ENCODE measurements around the gene MAPK10.
"Not testable (repeated sequence)": the region's sequence is repeated elsewhere in the genome, so short reads cannot be mapped to it uniquely, and the experiment has no call there.

The MAPK10 gene

GRCh38 chr4:86036736-86037135, 323.1 kb downstream of the MAPK10 start:
- DNase-seq (ENCODE audit: low read depth in 2 of 2) = no peak

- DNase-seq (ENCODE audit: low read depth in 2 of 2) = no peak
These were observed 324.2 kb downstream of the MAPK10 start for GRCh38 chr4:86035688-86036087.

GRCh38 chr4:86034616-86035015, 325.2 kb downstream of the MAPK10 start:
- DNase-seq (ENCODE audit: low read depth in 2 of 2) = no peak

- no peak for DNase-seq (ENCODE audit: low read depth in 2 of 2)
These were observed 326.7 kb downstream of the MAPK10 start for GRCh38 chr4:86033171-86033570.

- no peak for DNase-seq (ENCODE audit: low read depth in 2 of 2)
These were observed 327.3 kb downstream of the MAPK10 start for GRCh38 chr4:86032476-86033022.

GRCh38 chr4:86031927-86032326, 327.9 kb downstream of the MAPK10 start:
- DNase-seq (ENCODE audit: low read depth in 2 of 2) = no peak

GRCh38 chr4:86026720-86027119, 333.1 kb downstream of the MAPK10 start:
- DNase-seq (ENCODE audit: low read depth in 2 of 2) = no peak

GRCh38 chr4:86021671-86022070, 338.2 kb downstream of the MAPK10 start:
- not testable (repeated sequence) for DNase-seq (ENCODE audit: low read depth in 2 of 2)

GRCh38 chr4:86019906-86020305, 339.9 kb downstream of the MAPK10 start:
- DNase-seq (ENCODE audit: low read depth in 2 of 2) = no peak

GRCh38 chr4:86019362-86019761, 340.5 kb downstream of the MAPK10 start:
- no peak for DNase-seq (ENCODE audit: low read depth in 2 of 2)

- DNase-seq (ENCODE audit: low read depth in 2 of 2) = no peak
These were observed 344.2 kb downstream of the MAPK10 start for GRCh38 chr4:86015412-86016350.

- DNase-seq (ENCODE audit: low read depth in 2 of 2) = no peak
These were observed 345.3 kb downstream of the MAPK10 start for GRCh38 chr4:86014599-86014998.

- no peak for DNase-seq (ENCODE audit: low read depth in 2 of 2)
These were observed 346.2 kb downstream of the MAPK10 start for GRCh38 chr4:86013621-86014020.

- DNase-seq (ENCODE audit: low read depth in 2 of 2) = no peak
These were observed 348.7 kb downstream of the MAPK10 start for GRCh38 chr4:86011117-86011516.

GRCh38 chr4:86007042-86007441, 352.8 kb downstream of the MAPK10 start:
- no peak for DNase-seq (ENCODE audit: low read depth in 2 of 2)

GRCh38 chr4:86006057-86006456, 353.8 kb downstream of the MAPK10 start:
- no peak for DNase-seq (ENCODE audit: low read depth in 2 of 2)

GRCh38 chr4:86004030-86004429, 355.8 kb downstream of the MAPK10 start:
- no peak for DNase-seq (ENCODE audit: low read depth in 2 of 2)

- DNase-seq (ENCODE audit: low read depth in 2 of 2) = no peak
These were observed 358.3 kb downstream of the MAPK10 start for GRCh38 chr4:86001591-86001990.

GRCh38 chr4:85995361-85995760, 364.5 kb downstream of the MAPK10 start:
- no peak for DNase-seq (ENCODE audit: low read depth in 2 of 2)

- DNase-seq (ENCODE audit: low read depth in 2 of 2) = no peak
These were observed 365.3 kb downstream of the MAPK10 start for GRCh38 chr4:85994576-85994975.

GRCh38 chr4:85993641-85994040, 366.2 kb downstream of the MAPK10 start:
- DNase-seq (ENCODE audit: low read depth in 2 of 2) = no peak

- no peak for DNase-seq (ENCODE audit: low read depth in 2 of 2)
These were observed 373.6 kb downstream of the MAPK10 start for GRCh38 chr4:85986266-85986665.

GRCh38 chr4:85979276-85979675, 380.6 kb downstream of the MAPK10 start:
- DNase-seq (ENCODE audit: low read depth in 2 of 2) = no peak
